NCI-H524 treated with DMSO at 0.1 percent for 48 hours (cell line): ENCODE results near the gene PTPN14.

ENCODE experiments used
- DNase-seq: peaks from one replicate; lab custom pipeline; 2025; lab: John Stamatoyannopoulos, UW

The PTPN14 gene

DNA sequence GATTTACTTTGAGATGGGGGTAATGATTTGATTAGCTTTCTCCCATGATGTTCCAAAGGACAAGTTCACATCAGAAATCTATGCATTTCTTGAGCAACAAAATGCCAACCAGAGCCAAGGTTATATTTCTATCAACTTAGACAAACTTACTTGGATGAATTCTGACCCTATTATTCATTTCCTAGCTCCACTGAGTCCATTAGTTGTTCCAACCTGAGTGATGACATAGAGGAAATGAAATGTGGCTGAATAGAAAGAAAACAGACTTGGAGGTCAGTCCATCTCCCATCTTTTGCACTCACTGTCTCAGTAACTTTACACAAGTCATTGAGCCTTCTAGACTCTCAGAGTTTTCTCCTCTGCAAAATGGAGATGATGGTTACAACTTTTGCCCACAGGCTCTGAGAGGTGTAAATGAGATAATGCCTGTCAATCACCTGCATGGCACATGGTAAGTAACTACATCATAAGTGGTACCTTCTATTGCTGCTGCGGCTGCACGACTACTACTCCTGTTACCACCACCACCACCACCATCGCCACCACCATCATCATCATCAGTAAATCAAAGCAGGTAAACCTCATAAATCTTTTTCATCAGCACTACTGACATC lies 98.2 kb downstream of the PTPN14 start:
- DNase-seq = no peak

GRCh38 chr1:214452152-214452784 lies 99.1 kb downstream of the PTPN14 start:
- peak; percentile 11 for DNase-seq

GRCh38 chr1:214451596-214451995 lies 99.8 kb downstream of the PTPN14 start:
- DNase-seq = no peak

DNA sequence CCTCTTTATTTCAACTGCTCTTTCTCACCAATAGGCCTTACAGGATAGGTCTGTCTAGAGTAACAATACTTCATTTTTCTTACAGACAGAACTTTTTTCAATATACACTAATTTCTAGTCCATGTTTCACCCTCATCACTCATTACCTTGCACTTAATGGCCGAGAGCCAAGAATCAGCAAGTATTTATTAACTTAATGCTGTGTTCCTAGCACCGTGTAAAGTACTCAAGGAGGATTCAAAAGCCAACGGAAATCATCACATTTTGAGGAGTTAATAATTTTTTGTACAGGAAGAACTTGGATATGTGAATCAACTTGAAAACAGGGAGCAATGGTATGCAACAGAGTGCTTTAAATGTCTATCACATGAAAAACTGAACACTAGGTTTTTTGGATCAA lies 102.0 kb downstream of the PTPN14 start:
- DNase-seq = no peak

- DNase-seq = no peak
Measured at GRCh38 chr1:214448536-214448935, 102.9 kb downstream of the PTPN14 start.

DNA sequence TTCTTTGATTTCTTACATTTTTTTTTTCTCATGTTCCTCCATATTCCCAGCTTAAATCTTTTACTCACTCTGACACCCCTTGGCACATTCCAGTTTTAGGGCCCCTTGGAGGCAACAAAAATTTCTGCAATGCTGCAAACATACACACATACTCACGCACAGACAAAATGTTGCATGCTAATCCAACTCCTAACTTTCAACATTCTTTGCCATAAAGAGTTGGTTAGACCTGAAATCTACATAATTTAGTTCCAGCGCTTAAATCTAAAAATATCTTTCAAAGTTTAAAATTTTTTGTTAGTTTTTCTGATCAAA lies 103.9 kb downstream of the PTPN14 start:
- no peak for DNase-seq

DNA sequence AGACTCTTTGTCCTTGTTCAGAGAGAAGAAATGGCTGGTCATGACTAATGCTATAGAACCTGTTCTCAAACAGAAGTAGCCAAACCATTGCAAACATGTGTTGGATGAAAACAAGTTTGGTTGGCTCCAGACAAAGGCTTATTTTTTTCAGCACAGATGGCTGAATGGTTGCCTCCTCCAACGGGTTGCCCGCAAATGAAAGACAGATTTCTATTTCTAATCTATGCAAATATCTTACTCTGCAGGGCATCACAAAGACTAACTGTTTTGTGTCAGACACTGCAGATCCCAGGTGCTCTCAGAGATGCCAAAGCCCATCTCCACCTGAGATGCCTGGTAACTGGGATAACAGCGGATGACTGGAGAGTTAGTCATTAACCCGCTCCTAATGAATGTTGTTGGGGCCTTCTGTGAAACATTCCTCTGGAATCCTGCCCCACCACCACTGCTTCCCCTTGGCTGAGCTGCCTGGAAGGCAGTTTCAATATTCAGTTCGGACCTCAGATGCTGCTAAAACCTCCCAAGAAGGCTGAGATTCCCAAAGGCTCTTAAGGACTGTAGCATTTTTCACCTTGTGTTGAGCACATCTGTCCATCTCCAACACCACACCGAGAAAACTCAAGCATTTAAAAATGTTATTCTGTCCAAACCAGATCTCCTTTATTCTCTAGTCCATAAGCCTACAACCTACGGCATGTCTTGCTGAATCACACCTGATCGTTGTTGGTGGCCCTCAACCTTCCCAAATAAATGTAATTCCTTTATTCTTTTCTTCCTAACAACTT lies 104.4 kb downstream of the PTPN14 start:
- DNase-seq = peak; percentile 49

GRCh38 chr1:214445831-214446614 lies 105.4 kb downstream of the PTPN14 start:
- peak; percentile 69 for DNase-seq

- no peak for DNase-seq
Measured at GRCh38 chr1:214445199-214445598, 106.2 kb downstream of the PTPN14 start.

DNA sequence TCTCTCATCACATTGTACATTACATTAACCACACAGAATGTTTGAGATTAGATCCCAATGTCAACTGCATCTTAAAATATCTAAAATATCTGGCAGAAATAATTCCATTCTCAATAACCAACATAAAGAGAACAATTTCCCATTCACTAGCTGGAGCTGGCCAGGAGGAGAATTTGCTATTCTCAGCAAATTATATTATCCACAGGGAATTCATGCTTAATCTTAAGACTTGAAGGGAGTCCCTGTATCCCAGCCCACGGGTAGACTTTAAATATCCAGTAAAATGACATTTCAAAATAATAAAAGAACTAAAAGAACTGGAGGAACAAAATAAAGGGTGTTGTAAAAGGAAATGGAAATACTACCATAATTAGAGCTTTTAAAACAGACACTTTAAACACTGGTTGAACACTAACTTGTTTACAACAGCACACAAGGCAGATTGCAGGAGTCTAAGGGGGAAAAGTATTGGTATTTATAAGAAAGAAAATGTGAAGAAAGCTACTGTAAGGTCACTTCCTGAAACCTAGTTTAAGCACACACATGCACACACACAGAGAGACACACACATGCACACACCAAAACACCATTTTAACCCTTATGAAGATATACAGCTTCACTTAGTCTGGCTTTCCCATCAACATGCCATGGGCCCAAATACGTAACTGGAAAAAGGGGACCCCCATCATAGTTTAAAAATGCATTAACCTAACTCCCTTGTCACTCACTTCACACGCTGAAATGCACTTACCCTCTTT lies 107.0 kb downstream of the PTPN14 start:
- DNase-seq = no peak

DNA sequence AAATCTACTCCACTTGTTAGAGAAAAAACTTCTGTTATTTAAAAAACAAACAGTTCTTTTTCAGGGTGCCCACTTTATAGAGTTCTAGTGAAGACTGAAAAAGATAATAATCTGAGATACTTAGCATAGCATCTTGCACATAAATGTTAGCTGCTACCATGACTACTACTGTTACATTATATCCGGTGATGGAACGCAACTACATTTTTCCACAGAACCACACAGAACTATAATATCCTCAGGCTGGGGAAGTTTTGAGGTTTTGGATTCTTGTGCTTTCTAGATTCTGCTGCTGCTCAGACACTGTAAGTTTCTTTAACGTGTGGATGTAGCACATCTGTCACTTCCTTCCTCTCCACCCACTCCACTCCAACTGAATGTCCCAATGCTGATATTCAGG lies 110.3 kb downstream of the PTPN14 start:
- DNase-seq = no peak

DNA sequence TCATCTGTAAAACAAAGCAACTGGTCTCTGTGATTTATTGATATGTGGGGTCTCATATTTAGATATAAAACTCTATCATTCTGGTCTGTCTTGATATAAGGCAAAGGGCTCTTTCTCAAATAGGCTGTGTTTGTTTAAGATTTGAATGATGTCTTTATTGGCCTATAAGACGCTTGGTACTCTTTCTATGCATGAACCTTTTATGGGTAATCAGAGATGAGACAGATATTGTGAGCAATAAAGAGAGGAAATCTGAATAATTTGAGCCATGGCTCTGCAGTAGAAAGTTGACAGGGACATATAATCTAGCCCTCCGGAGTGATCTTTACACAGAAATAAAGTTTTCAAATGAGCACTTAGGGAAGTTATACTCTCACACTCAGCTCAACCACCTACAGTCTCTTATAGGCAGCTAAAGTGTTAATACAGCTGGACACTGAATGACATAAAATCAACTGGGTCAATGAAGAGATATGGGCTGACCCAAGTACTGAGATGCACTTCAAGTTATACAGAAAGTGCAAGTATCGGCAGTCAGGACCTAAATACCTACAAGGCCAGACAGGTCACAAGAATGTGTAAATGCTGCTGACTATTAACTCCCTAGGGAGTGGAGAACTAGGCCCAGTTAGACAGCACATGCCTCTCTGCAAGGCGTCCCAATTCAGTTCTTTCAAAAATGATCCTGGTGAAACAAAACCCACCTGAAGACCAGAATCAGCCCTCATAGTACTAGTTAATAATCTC lies 111.0 kb downstream of the PTPN14 start:
- DNase-seq = no peak

- DNase-seq = peak; percentile 21
Measured at GRCh38 chr1:214439352-214440119, 111.9 kb downstream of the PTPN14 start.

- DNase-seq = no peak
Measured at GRCh38 chr1:214438530-214438929, 112.9 kb downstream of the PTPN14 start.

GRCh38 chr1:214438075-214438474 lies 113.3 kb downstream of the PTPN14 start:
- peak; percentile 92 for DNase-seq

DNA sequence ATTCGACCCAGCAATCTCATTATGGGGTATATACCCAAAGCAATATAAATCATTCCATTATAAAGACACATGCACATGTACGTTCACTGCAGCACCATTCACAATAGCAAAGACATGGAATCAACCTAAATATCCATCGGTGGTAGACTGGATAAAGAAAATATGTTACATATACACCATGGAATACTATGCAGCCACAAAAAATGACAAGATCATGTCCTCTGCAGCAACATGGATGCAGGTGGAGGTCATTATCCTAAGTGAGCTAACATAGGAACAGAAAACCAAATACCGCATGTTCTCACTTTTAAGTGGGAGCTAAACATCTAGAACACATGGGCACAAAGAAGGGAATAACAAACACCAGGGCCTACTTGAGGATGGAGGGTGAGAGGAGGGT lies 115.5 kb downstream of the PTPN14 start:
- no peak for DNase-seq

GRCh38 chr1:214432245-214432644 lies 119.2 kb downstream of the PTPN14 start:
- no peak for DNase-seq

GRCh38 chr1:214429951-214430770 lies 121.2 kb downstream of the PTPN14 start:
- DNase-seq = no peak

GRCh38 chr1:214427871-214428277 lies 123.5 kb downstream of the PTPN14 start:
- no peak for DNase-seq

- no peak for DNase-seq
Measured at GRCh38 chr1:214426426-214426812, 125.0 kb downstream of the PTPN14 start.
